GM12878 (cell line): Measurements from ENCODE around the gene STAG2. TPM values are rescaled to one million over a fixed set of nuclear protein-coding genes. Genes with fewer than 3 reads are reported as not detected.

Source experiments
- ATAC-seq: fragments of 200-7000 bp; cut with Tn5 transposase; 3 replicates; pipeline ENCODE4 v1.9.1; 2020; ENCODE audit warnings: mild to moderate bottlenecking, moderate library complexity
- BruUV-seq: library from RNA; stranded (reverse); fragments of 400-500 nt; replicated peaks from 2 replicates; lab custom pipeline; 2021; lab: Mats Ljungman, UMichigan
- CTCF ChIA-PET: fragments of 300-600 bp; sonication (Branson Sonifier 250); formaldehyde crosslinking; extraction: SDS; loops from one replicate; lab custom pipeline; 2021; ENCODE audit warnings: inconsistent platforms; lab: Yijun Ruan, JAX
- POLR2A ChIA-PET: fragments of 350-600 bp; formaldehyde crosslinking; extraction: SDS; loops from one replicate; lab custom pipeline; 2021; ENCODE audit warnings: inconsistent platforms; lab: Charles Lee
- RAD21 ChIA-PET: fragments of 300-600 bp; sonication (Branson Sonifier 250); formaldehyde crosslinking; loops from one replicate; lab custom pipeline; 2023; ENCODE audit warnings: antibody characterized with exemption; ENCODE audit not compliant: unreplicated experiment; lab: Charles Lee
- SMC1A ChIA-PET: fragments of 300-600 bp; sonication (Branson Sonifier 250); formaldehyde crosslinking; loops from one replicate; lab custom pipeline; 2023; ENCODE audit not compliant: unreplicated experiment, uncharacterized antibody; lab: Charles Lee
- DNase-seq: peaks from one replicate; pipeline ENCODE4 v3.0.0-alpha.2; 2011; ENCODE audit warnings: low read depth, low spot score
- FAIRE-seq: peaks from 3 replicates; lab custom pipeline; 2011; peaks lifted over from hg19 to GRCh38; lab: Jason Lieb, UNC
- H2AFZ ChIP-seq: 2 replicates; pipeline ENCODE4 v1.6.0; 2011; ENCODE audit warnings: low read depth, low read length, control low read depth; ENCODE audit not compliant: control insufficient read depth
- H3K27ac ChIP-seq: 2 replicates; pipeline ENCODE4 v1.5.1; 2011; ENCODE audit warnings: control low read depth; ENCODE audit not compliant: control insufficient read depth, insufficient read depth
- H3K27me3 ChIP-seq, 2 experiments: replicated peaks in 1 of 2; 2 replicates each; pipeline versions ENCODE4 v1.6.0 to v1.6.1; 2011; ENCODE audit warnings: low read length in 1 of 2; ENCODE audit not compliant: control insufficient read depth in 2 of 2, insufficient read depth in 2 of 2
- H3K36me3 ChIP-seq, 2 experiments: 2 replicates each; pipeline ENCODE4 v1.5.1; 2011; ENCODE audit warnings: low read length in 1 of 2; ENCODE audit not compliant: control insufficient read depth in 2 of 2, insufficient read depth in 2 of 2
- H3K4me1 ChIP-seq: 2 replicates; pipeline ENCODE4 v1.6.1; 2011; ENCODE audit warnings: mild to moderate bottlenecking, low read length, moderate library complexity, mixed read lengths; ENCODE audit not compliant: control insufficient read depth, insufficient read depth
- H3K4me2 ChIP-seq: 2 replicates; pipeline ENCODE4 v1.6.0; 2011; ENCODE audit warnings: control low read depth; ENCODE audit not compliant: control insufficient read depth, insufficient read depth
- H3K4me3 ChIP-seq: fragments of 200-600 bp; sonication (generic); 2 replicates; pipeline ENCODE4 v1.5.1; 2016
- H3K79me2 ChIP-seq: 2 replicates; pipeline ENCODE4 v1.6.0; 2011; ENCODE audit warnings: low read length; ENCODE audit not compliant: control insufficient read depth, insufficient read depth
- H3K9ac ChIP-seq: 2 replicates; pipeline ENCODE4 v1.8.0; 2011; ENCODE audit warnings: low read length, control low read depth, mixed read lengths; ENCODE audit not compliant: control insufficient read depth, insufficient read depth
- H3K9me3 ChIP-seq: replicated peaks from 3 replicates; pipeline ENCODE4 v1.5.1; 2011; ENCODE audit warnings: mild to moderate bottlenecking, low read length; ENCODE audit not compliant: control insufficient read depth, insufficient read depth
- H4K20me1 ChIP-seq: 2 replicates; pipeline ENCODE4 v1.6.0; 2011; ENCODE audit not compliant: control insufficient read depth, insufficient read depth
- CHD4 ChIP-seq: fragments of 200-600 bp; sonication (generic); IDR thresholded peaks from 2 replicates; pipeline ENCODE4 v1.6.1; 2016; ENCODE audit warnings: mild to moderate bottlenecking
- CUX1 ChIP-seq: IDR thresholded peaks from 2 replicates; pipeline ENCODE4 v1.6.1; 2012; ENCODE audit warnings: improper control_type of control experiment, low read depth, low read length; ENCODE audit not compliant: insufficient replicate concordance
- EGR1 ChIP-seq, 2 experiments: IDR thresholded peaks; 1 replicate in 1 of 2; 2 replicates in 1 of 2; pipeline ENCODE4 v1.6.1; 2011 to 2012; ENCODE audit warnings: low read depth in 2 of 2, low read length in 2 of 2, borderline replicate concordance in 1 of 2, mild to moderate bottlenecking in 1 of 2, moderate library complexity in 1 of 2
- EP300 ChIP-seq, 2 experiments: fragments of 150-350 bp in 1 of 2; IDR thresholded peaks; 2 replicates each; pipeline ENCODE4 v1.6.1; 2011 to 2012; ENCODE audit warnings: low read depth in 2 of 2, low read length in 2 of 2, borderline replicate concordance in 1 of 2, improper control_type of control experiment in 1 of 2, inconsistent platforms in 1 of 2; ENCODE audit not compliant: control insufficient read depth in 1 of 2
- EZH2 ChIP-seq: IDR thresholded peaks from 2 replicates; pipeline ENCODE4 v1.6.1; 2012; ENCODE audit warnings: low read depth, mild to moderate bottlenecking, control low read depth, inconsistent platforms, low read length, borderline replicate concordance; ENCODE audit not compliant: control insufficient read depth
- HDAC2 ChIP-seq: fragments of 200-600 bp; sonication (generic); IDR thresholded peaks from 2 replicates; pipeline ENCODE4 v1.6.1; 2017
- HDAC6 ChIP-seq: fragments of 200-600 bp; sonication (generic); IDR thresholded peaks from one replicate; pipeline ENCODE4 v1.8.0; 2017; ENCODE audit warnings: antibody characterized with exemption; ENCODE audit not compliant: unreplicated experiment
- MAX ChIP-seq: IDR thresholded peaks from 2 replicates; pipeline ENCODE4 v1.6.1; 2012; ENCODE audit warnings: low read depth, low read length, improper control_type of control experiment
- POU2F2 ChIP-seq: IDR thresholded peaks from 3 replicates; pipeline ENCODE4 v1.6.1; 2011; ENCODE audit warnings: low read depth, mild to moderate bottlenecking, low read length, borderline replicate concordance
- SIX5 ChIP-seq: IDR thresholded peaks from 2 replicates; pipeline ENCODE4 v1.6.1; 2011; ENCODE audit warnings: mild to moderate bottlenecking, low read depth, low read length, moderate library complexity; ENCODE audit not compliant: severe bottlenecking
- SMC3 ChIP-seq: IDR thresholded peaks from 2 replicates; pipeline ENCODE4 v1.6.1; 2011; ENCODE audit warnings: low read length, improper control_type of control experiment, borderline replicate concordance
- SREBF2 ChIP-seq: IDR thresholded peaks from 2 replicates; pipeline ENCODE4 v1.6.1; 2012; ENCODE audit warnings: mild to moderate bottlenecking, low read length
- USF1 ChIP-seq: IDR thresholded peaks from 2 replicates; pipeline ENCODE4 v1.6.1; 2011; ENCODE audit warnings: borderline replicate concordance, low read depth, mild to moderate bottlenecking, moderate library complexity, mixed read lengths, low read length; ENCODE audit not compliant: insufficient read depth; ENCODE audit errors: extremely low read length
- ZBTB11 ChIP-seq: fragments of 450-650 bp; formaldehyde crosslinking; IDR thresholded peaks from 2 replicates; pipeline ENCODE4 v1.5.0; 2022; ENCODE audit warnings: mild to moderate bottlenecking, missing genetic modification characterization
- whole genome bisulfite sequencing: methylation state at CpG from one replicate; pipeline ENCODE4 v1.1.6; 2016; ENCODE audit warnings: low lambda C conversion rate; ENCODE audit not compliant: insufficient replicate concordance, insufficient coverage; ENCODE audit errors: missing lambda C conversion rate; 5-methylcytosine and 5-hydroxymethylcytosine counted together
- in situ Hi-C: fragments of 300-500 bp; cut with MboI; formaldehyde crosslinking; loops from 9 replicates; pipeline ENCODE4 v1.14.3; 2018; ENCODE audit warnings: mixed read lengths
- intact Hi-C: fragments of 100-400 bp; cut with micrococcal nuclease; formaldehyde crosslinking; loops from one replicate; pipeline ENCODE4 v1.14.2; 2022; ENCODE audit not compliant: unreplicated experiment
- polyA plus RNA-seq, 11 experiments: library from polyadenylated mRNA; depleted of rRNA in 4 of 11; unstranded in 6 of 11; stranded (reverse) in 5 of 11; fragments of >200 nt; fragmentation: Nextera tagmentation in 4 of 11; fragmentation: Illumina TruSeq in 1 of 11; extraction: Ambion mirVana in 4 of 11; extraction: Trizol in 1 of 11; gene quantifications; 1 replicate in 1 of 11; 2 replicates in 10 of 11; pipeline versions ENCODE4 v1.2.1 to v1.2.3, GENCODE V29; 2011 to 2016; ENCODE audit warnings: inconsistent platforms in 2 of 11, missing spikeins in 2 of 11, low read depth in 1 of 11
- total RNA-seq, 4 experiments: library from RNA; depleted of rRNA in 3 of 4; stranded (reverse); fragments of >200 nt in 3 of 4; fragmentation: Illumina TruSeq in 1 of 4; extraction: Trizol in 1 of 4; gene quantifications; 2 replicates each; pipeline versions ENCODE4 v1.2.1 to v1.2.3, GENCODE V29; 2013 to 2021

STAG2 gene
- total and polyA plus RNA-seq, 10 of the 15 experiments (the other 5 are each of a cell fraction or from before 2014, with no cell fraction given) = 26.9 to 84.2 (median 46.7) TPM

GRCh38 chrX:124086411-124086810 lies 124.9 kb downstream of the STAG2 start:
- no peaks in the 10 kb centered on the region for H3K9me3 ChIP-seq
- no peak overlapping the region for H2AFZ ChIP-seq
- in situ Hi-C loops (no loop called here), intact Hi-C loops (no loop called here)
- no TSS peak for BruUV-seq
- H3K27ac ChIP-seq = no peak overlapping the region
- H4K20me1 ChIP-seq = no peaks in the 10 kb centered on the region
- no peak overlapping the region for H3K4me3 ChIP-seq
- DNase-seq (no peak), ATAC-seq (no peak), FAIRE-seq (no peak)
- ChIA-PET RAD21 (no interaction called here), SMC1A (interaction anchor here (0.8 to 1.2 kb wide), 3 partner anchors 11 to 23 kb away, joined by 3 to 4 read pairs (median 3); no protein-coding TSS in a partner anchor), POLR2A (interaction anchor here (0.5 kb wide), 1 partner anchor 124 kb away, joined by 4 read pairs; no protein-coding TSS in a partner anchor), CTCF (interaction anchor here (1.6 kb wide), 1 partner anchor 11 kb away, joined by 5 read pairs; no protein-coding TSS in a partner anchor)
- H3K9ac ChIP-seq = no peak overlapping the region
- no peaks in the 10 kb centered on the region for H3K79me2 ChIP-seq
- 53% methylated on average over 7 of the region's 7 CpGs for WGBS
- no peaks in the 10 kb centered on the region for H3K27me3 ChIP-seq
- no peak overlapping the region for H3K4me2 ChIP-seq
- H3K36me3 ChIP-seq = peaks cover 0 to 12% of the 10 kb centered on the region in 2 experiments; a peak in 3 of 4 replicates
- H3K4me1 ChIP-seq = no peaks in the 10 kb centered on the region
- TF ChIP-seq CHD4 (no peak), SIX5 (no peak), HDAC6 (no peak), USF1 (no peak), SMC3 (no peak), HDAC2 (no peak), EP300 (IDR thresholded peaks at IDR 0.05; ENCODE audit: borderline replicate concordance in 1 of 2, control insufficient read depth in 1 of 2, low read depth in 2 of 2, low read length in 2 of 2) (no peak), CUX1 (no peak), SREBF2 (no peak), MAX (no peak), ZBTB11 (CRISPR knock-in tag) (no peak), EZH2 (no peak), POU2F2 (no peak), EGR1 (IDR thresholded peaks at IDR 0.05; ENCODE audit: borderline replicate concordance in 1 of 2, low read depth in 2 of 2, low read length in 2 of 2) (no peak)
